Duodenal mucosa (tissue), 2 donors: ENCODE measurements around the gene TEP1.
A peak's percentile ranks its signal among the peaks of the same experiment; 100 is the strongest.

Source experiments
- H3K27ac ChIP-seq: one replicate; pipeline ENCODE4 v1.7.0; 2013; ENCODE audit warnings: low read depth, low read length
- H3K27me3 ChIP-seq, 2 donors: one replicate each; pipeline ENCODE4 v1.7.0; 2013; ENCODE audit warnings: low read length in 2 of 2, control low read depth in 1 of 2; ENCODE audit not compliant: insufficient read depth in 2 of 2, control insufficient read depth in 1 of 2
- H3K36me3 ChIP-seq, 2 donors: one replicate each; pipeline ENCODE4 v1.7.0; 2013; ENCODE audit warnings: low read length in 2 of 2, control low read depth in 1 of 2; ENCODE audit not compliant: insufficient read depth in 2 of 2, control insufficient read depth in 1 of 2
- H3K4me1 ChIP-seq, 2 donors: one replicate each; pipeline ENCODE4 v1.7.0; 2013; ENCODE audit warnings: low read length in 2 of 2, control low read depth in 1 of 2; ENCODE audit not compliant: insufficient read depth in 2 of 2, control insufficient read depth in 1 of 2
- H3K4me3 ChIP-seq, 2 donors: one replicate each; pipeline ENCODE4 v1.7.0; 2013; ENCODE audit warnings: low read length in 2 of 2, low read depth in 1 of 2
- H3K9ac ChIP-seq, 2 donors: one replicate each; pipeline ENCODE4 v1.7.0; 2013; ENCODE audit warnings: low read length in 2 of 2, low read depth in 1 of 2
- H3K9me3 ChIP-seq, 2 donors: one replicate each; pipeline ENCODE4 v1.7.0; 2013; ENCODE audit warnings: low read length in 2 of 2, control low read depth in 1 of 2; ENCODE audit not compliant: control insufficient read depth in 1 of 2

The TEP1 gene

GRCh38 chr14:20417250-20418186 is 4.2 kb upstream of the TEP1 start:
- H3K36me3 ChIP-seq, result no peaks in the 10 kb centered on the region
- no peak overlapping the region for H3K9ac ChIP-seq
- H3K27me3 ChIP-seq, result no peaks in the 10 kb centered on the region
- no peaks in the 10 kb centered on the region for H3K9me3 ChIP-seq
- peak overlapping the region; percentile 40 for H3K27ac ChIP-seq
- peaks cover 50 to 54% of the 10 kb centered on the region in 2 donors for H3K4me1 ChIP-seq
- no peak overlapping the region for H3K4me3 ChIP-seq

- peaks cover 52 to 62% of the 10 kb centered on the region in 2 donors for H3K4me1 ChIP-seq
- H3K27me3 ChIP-seq, result no peaks in the 10 kb centered on the region
- peak overlapping the region in 1 of 2 donors; percentile 26 for H3K9ac ChIP-seq
- no peaks in the 10 kb centered on the region for H3K36me3 ChIP-seq
- no peaks in the 10 kb centered on the region for H3K9me3 ChIP-seq
- peak overlapping the region; percentile 71 for H3K27ac ChIP-seq
- H3K4me3 ChIP-seq, result peak overlapping the region in 1 of 2 donors; percentile 10
Observed at GRCh38 chr14:20416223-20416622, 2.9 kb upstream of the TEP1 start.

GRCh38 chr14:20415782-20416206 is 2.5 kb upstream of the TEP1 start:
- peak overlapping the region in 1 of 2 donors; percentile 10 for H3K4me3 ChIP-seq
- peak overlapping the region in 1 of 2 donors; percentile 26 for H3K9ac ChIP-seq
- peaks cover 55 to 63% of the 10 kb centered on the region in 2 donors for H3K4me1 ChIP-seq
- H3K9me3 ChIP-seq, result no peaks in the 10 kb centered on the region
- H3K27ac ChIP-seq, result peak overlapping the region; percentile 71
- no peaks in the 10 kb centered on the region for H3K36me3 ChIP-seq
- H3K27me3 ChIP-seq, result no peaks in the 10 kb centered on the region

GRCh38 chr14:20413744-20414082 is 412 bp upstream of the TEP1 start:
- H3K9me3 ChIP-seq, result no peaks in the 10 kb centered on the region
- no peaks in the 10 kb centered on the region for H3K36me3 ChIP-seq
- no peaks in the 10 kb centered on the region for H3K27me3 ChIP-seq
- H3K9ac ChIP-seq, result peak overlapping the region; percentile 97 to 99
- H3K4me3 ChIP-seq, result peak overlapping the region; percentile 95 to 98
- peaks cover 51 to 52% of the 10 kb centered on the region in 2 donors for H3K4me1 ChIP-seq
- H3K27ac ChIP-seq, result peak overlapping the region; percentile 96

- Histone ChIP-seq H3K9me3 (no peaks in the 10 kb centered on the region), H3K27ac (no peak overlapping the region), H3K9ac (peak overlapping the region; percentile 97 to 99), H3K4me3 (peak overlapping the region; percentile 95 to 98), H3K27me3 (no peaks in the 10 kb centered on the region), H3K4me1 (peaks cover 41 to 44% of the 10 kb centered on the region in 2 donors), H3K36me3 (peaks cover 10 to 12% of the 10 kb centered on the region in 2 donors)
Observed at GRCh38 chr14:20412411-20412810, 890 bp downstream of the TEP1 start.

GRCh38 chr14:20409226-20409625 is 4.1 kb downstream of the TEP1 start:
- peaks cover 31 to 43% of the 10 kb centered on the region in 2 donors for H3K36me3 ChIP-seq
- no peak overlapping the region for H3K4me3 ChIP-seq
- no peak overlapping the region for H3K9ac ChIP-seq
- no peaks in the 10 kb centered on the region for H3K9me3 ChIP-seq
- H3K27ac ChIP-seq, result no peak overlapping the region
- peaks cover 16 to 19% of the 10 kb centered on the region in 2 donors for H3K4me1 ChIP-seq
- H3K27me3 ChIP-seq, result no peaks in the 10 kb centered on the region

- H3K9ac ChIP-seq, result no peak overlapping the region
- H3K4me3 ChIP-seq, result no peak overlapping the region
- H3K27ac ChIP-seq, result no peak overlapping the region
- H3K36me3 ChIP-seq, result peaks cover 48 to 93% of the 10 kb centered on the region in 2 donors
- no peaks in the 10 kb centered on the region for H3K9me3 ChIP-seq
- H3K4me1 ChIP-seq, result peaks cover 0 to 3% of the 10 kb centered on the region in 2 donors
- no peaks in the 10 kb centered on the region for H3K27me3 ChIP-seq
Observed at GRCh38 chr14:20403521-20403920, 9.8 kb downstream of the TEP1 start.

- no peak overlapping the region for H3K9ac ChIP-seq
- H3K4me3 ChIP-seq, result no peak overlapping the region
- peaks cover 33 to 82% of the 10 kb centered on the region in 2 donors for H3K36me3 ChIP-seq
- no peak overlapping the region for H3K27ac ChIP-seq
- no peaks in the 10 kb centered on the region for H3K27me3 ChIP-seq
- H3K4me1 ChIP-seq, result peaks cover 0 to 3% of the 10 kb centered on the region in 2 donors
- H3K9me3 ChIP-seq, result no peaks in the 10 kb centered on the region
Observed at GRCh38 chr14:20400965-20401593, 12.2 kb downstream of the TEP1 start.

- Histone ChIP-seq H3K36me3 (peaks cover 34 to 83% of the 10 kb centered on the region in 2 donors), H3K27ac (no peak overlapping the region), H3K9me3 (no peaks in the 10 kb centered on the region)
Observed at GRCh38 chr14:20400589-20400964, 12.7 kb downstream of the TEP1 start.

GRCh38 chr14:20397511-20397910 is 15.8 kb downstream of the TEP1 start:
- H3K27ac ChIP-seq, result no peak overlapping the region
- H3K4me3 ChIP-seq, result no peak overlapping the region
- no peaks in the 10 kb centered on the region for H3K27me3 ChIP-seq
- no peak overlapping the region for H3K9ac ChIP-seq
- peaks cover 28 to 71% of the 10 kb centered on the region in 2 donors for H3K36me3 ChIP-seq
- H3K9me3 ChIP-seq, result no peaks in the 10 kb centered on the region
- peaks cover 0 to 3% of the 10 kb centered on the region in 2 donors for H3K4me1 ChIP-seq

More at GRCh38 chr14:20400589-20400964, 12.7 kb downstream of the TEP1 start:
- Histone ChIP-seq H3K4me1 (peaks cover 0 to 3% of the 10 kb centered on the region in 2 donors), H3K27me3 (no peaks in the 10 kb centered on the region), H3K9ac (no peak overlapping the region), H3K4me3 (no peak overlapping the region)
